HepG2 (cell line): ENCODE results near the gene RAPGEF2. TPM values are rescaled to one million over a fixed set of nuclear protein-coding genes. Genes with fewer than 3 reads are reported as not detected.
A peak's percentile ranks its signal among the peaks of the same experiment; 100 is the strongest.

ENCODE experiments used
- BRCA1 ChIP-seq: sonication (generic); formaldehyde crosslinking; IDR thresholded peaks from 2 replicates; pipeline ENCODE4 v1.4.0; 2020; ENCODE audit warnings: missing genetic modification reagents
- NCOA1 ChIP-seq: sonication (generic); formaldehyde crosslinking; IDR thresholded peaks from 2 replicates; pipeline ENCODE4 v1.9.0; 2021; ENCODE audit warnings: missing genetic modification reagents
- NRL ChIP-seq: sonication (generic); formaldehyde crosslinking; IDR thresholded peaks from 2 replicates; pipeline ENCODE4 v1.5.0; 2020; ENCODE audit warnings: missing genetic modification reagents, mild to moderate bottlenecking, moderate library complexity, borderline replicate concordance
- PRMT3 ChIP-seq: sonication (generic); formaldehyde crosslinking; IDR thresholded peaks from 2 replicates; pipeline ENCODE4 v1.8.1; 2022; ENCODE audit warnings: low read depth, mild to moderate bottlenecking, moderate library complexity, missing genetic modification reagents, borderline replicate concordance
- RARA ChIP-seq: IDR thresholded peaks from 2 replicates; pipeline ENCODE4 v1.6.1; 2016; ENCODE audit warnings: missing genetic modification reagents, missing compliant biosample characterization
- RCOR2 ChIP-seq: IDR thresholded peaks from 2 replicates; pipeline ENCODE4 v1.6.1; 2016; ENCODE audit warnings: missing biosample characterization, missing genetic modification reagents
- SMAD3 ChIP-seq: sonication (generic); formaldehyde crosslinking; IDR thresholded peaks from 2 replicates; pipeline ENCODE4 v1.4.0; 2020; ENCODE audit warnings: missing genetic modification reagents
- SP2 ChIP-seq: sonication (generic); formaldehyde crosslinking; IDR thresholded peaks from 2 replicates; pipeline ENCODE4 v1.5.1; 2020; ENCODE audit warnings: mild to moderate bottlenecking, missing genetic modification reagents
- THAP8 ChIP-seq: sonication (generic); formaldehyde crosslinking; IDR thresholded peaks from 2 replicates; pipeline ENCODE4 v1.5.1; 2020; ENCODE audit warnings: missing genetic modification reagents, mild to moderate bottlenecking, borderline replicate concordance
- ZFY ChIP-seq: sonication (generic); formaldehyde crosslinking; IDR thresholded peaks from 2 replicates; pipeline ENCODE4 v1.4.0; 2020; ENCODE audit warnings: missing genetic modification reagents
- ZNF263 ChIP-seq: sonication (generic); formaldehyde crosslinking; IDR thresholded peaks from 2 replicates; pipeline ENCODE4 v1.4.0; 2020; ENCODE audit warnings: missing genetic modification reagents
- ZNF577 ChIP-seq: sonication (generic); formaldehyde crosslinking; IDR thresholded peaks from 2 replicates; pipeline ENCODE4 v1.4.0; 2020; ENCODE audit warnings: mild to moderate bottlenecking, low read depth, missing genetic modification reagents, borderline replicate concordance
- ZNF678 ChIP-seq: sonication (generic); formaldehyde crosslinking; IDR thresholded peaks from 2 replicates; pipeline ENCODE4 v1.4.0; 2020; ENCODE audit warnings: mild to moderate bottlenecking, missing genetic modification reagents
- ZNF737 ChIP-seq: sonication (generic); formaldehyde crosslinking; IDR thresholded peaks from 2 replicates; pipeline ENCODE4 v1.5.0; 2020; ENCODE audit warnings: missing genetic modification reagents, mild to moderate bottlenecking, borderline replicate concordance
- ZNF770 ChIP-seq: sonication (generic); formaldehyde crosslinking; IDR thresholded peaks from 2 replicates; pipeline ENCODE4 v1.5.0; 2020; ENCODE audit warnings: mild to moderate bottlenecking, missing genetic modification reagents
- polyA plus RNA-seq, 8 experiments: library from polyadenylated mRNA; depleted of rRNA in 3 of 8; stranded (reverse) in 7 of 8; unstranded in 1 of 8; fragments of >200 nt; fragmentation: Illumina TruSeq in 4 of 8; extraction: Trizol in 4 of 8; gene quantifications; 2 replicates each; pipeline versions ENCODE4 v1.2.1 to v1.2.3, GENCODE V29; 2011 to 2016; ENCODE audit warnings: low read depth in 4 of 8, missing spikeins in 1 of 8, mixed read lengths in 1 of 8; ENCODE audit not compliant: insufficient read depth in 1 of 8
- total RNA-seq, 5 experiments: library from RNA; depleted of rRNA; stranded (reverse); fragments of >200 nt; fragmentation: Illumina TruSeq; extraction: Trizol; gene quantifications; 2 replicates each; pipeline ENCODE4 v1.2.3, GENCODE V29; 2016; ENCODE audit warnings: low read depth in 1 of 5
- TF ChIP-seq, protein P1 (sequence below): sonication (generic); formaldehyde crosslinking; IDR thresholded peaks from 2 replicates; pipeline ENCODE4 v1.8.1; 2023; ENCODE audit warnings: mild to moderate bottlenecking, missing genetic modification reagents
- TF ChIP-seq, protein P2 (sequence below): sonication (generic); formaldehyde crosslinking; IDR thresholded peaks from 2 replicates; pipeline ENCODE4 v1.4.0; 2020; ENCODE audit warnings: missing genetic modification reagents, low read depth, mild to moderate bottlenecking, borderline replicate concordance
- TF ChIP-seq, protein P3 (sequence below): sonication (generic); formaldehyde crosslinking; IDR thresholded peaks from 2 replicates; pipeline ENCODE4 v1.8.1; 2023; ENCODE audit warnings: mild to moderate bottlenecking, inconsistent platforms, moderate library complexity, missing genetic modification reagents, borderline replicate concordance
- TF ChIP-seq, protein P4 (sequence below): sonication (generic); formaldehyde crosslinking; IDR thresholded peaks from 2 replicates; pipeline ENCODE4 v1.4.0; 2020; ENCODE audit warnings: mild to moderate bottlenecking, missing genetic modification reagents, borderline replicate concordance

Gene RAPGEF2
- total and polyA plus RNA-seq, 2 of the 13 experiments (the other 11 are each of a cell fraction or from before 2014, with no cell fraction given) = 19.2 to 23.0 TPM

DNA sequence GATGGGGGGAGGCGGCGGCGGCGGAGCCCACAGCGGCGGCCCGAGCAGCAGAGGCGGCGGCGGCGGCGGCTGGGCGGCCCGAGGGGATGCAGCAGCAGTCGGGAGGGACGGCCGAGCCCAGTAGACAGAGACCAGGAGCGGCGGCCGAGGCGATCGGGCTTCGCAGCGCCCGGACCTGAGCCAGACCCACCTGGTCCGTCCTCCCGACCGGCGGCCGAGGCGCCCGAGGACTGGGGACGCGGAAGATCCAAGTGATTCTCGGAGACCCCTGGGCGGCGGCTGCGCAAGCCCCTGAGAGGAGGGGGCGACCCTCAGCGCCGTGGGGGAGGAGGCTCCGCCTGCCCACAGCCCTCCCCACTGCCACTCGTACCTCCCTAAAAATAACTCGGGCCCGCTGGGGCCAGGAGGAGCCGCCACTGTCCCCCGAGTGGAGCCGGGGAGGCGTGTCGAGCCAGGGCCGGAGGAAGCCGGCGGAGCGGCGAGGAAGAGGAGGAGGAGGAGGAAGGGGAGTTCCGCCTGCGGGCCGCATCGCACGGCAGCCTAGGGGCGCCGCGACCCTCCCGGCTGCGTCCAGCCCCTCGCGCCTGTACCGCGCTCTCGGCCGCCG is 608 bp downstream of the RAPGEF2 start (continued):
- TF ChIP-seq, protein P1, sequence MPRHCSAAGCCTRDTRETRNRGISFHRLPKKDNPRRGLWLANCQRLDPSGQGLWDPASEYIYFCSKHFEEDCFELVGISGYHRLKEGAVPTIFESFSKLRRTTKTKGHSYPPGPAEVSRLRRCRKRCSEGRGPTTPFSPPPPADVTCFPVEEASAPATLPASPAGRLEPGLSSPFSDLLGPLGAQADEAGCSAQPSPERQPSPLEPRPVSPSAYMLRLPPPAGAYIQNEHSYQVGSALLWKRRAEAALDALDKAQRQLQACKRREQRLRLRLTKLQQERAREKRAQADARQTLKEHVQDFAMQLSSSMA (CRISPR knock-in tag) = no peak
- TF ChIP-seq ZNF263 (CRISPR knock-in tag) (peak; percentile 75), RCOR2 (CRISPR knock-in tag) (no peak), BRCA1 (CRISPR knock-in tag) (no peak), NCOA1 (CRISPR knock-in tag) (peak; percentile 74; the same call in 1 of the 2 replicates), NRL (CRISPR knock-in tag) (0 out of 2 replicates have a peak, but pooled peaks have one; percentile 32), SMAD3 (no peak), ZNF770 (CRISPR knock-in tag) (no peak), PRMT3 (CRISPR knock-in tag) (no peak), ZFY (CRISPR knock-in tag) (0 out of 2 replicates have a peak, but pooled peaks have one; percentile 17), THAP8 (CRISPR knock-in tag) (0 out of 2 replicates have a peak, but pooled peaks have one; percentile 15), ZNF678 (CRISPR knock-in tag) (0 out of 2 replicates have a peak, but pooled peaks have one; percentile 0), RARA (no peak), ZNF577 (no peak), ZNF737 (CRISPR knock-in tag) (no peak), SP2 (CRISPR knock-in tag) (no peak)
- TF ChIP-seq, protein P2, sequence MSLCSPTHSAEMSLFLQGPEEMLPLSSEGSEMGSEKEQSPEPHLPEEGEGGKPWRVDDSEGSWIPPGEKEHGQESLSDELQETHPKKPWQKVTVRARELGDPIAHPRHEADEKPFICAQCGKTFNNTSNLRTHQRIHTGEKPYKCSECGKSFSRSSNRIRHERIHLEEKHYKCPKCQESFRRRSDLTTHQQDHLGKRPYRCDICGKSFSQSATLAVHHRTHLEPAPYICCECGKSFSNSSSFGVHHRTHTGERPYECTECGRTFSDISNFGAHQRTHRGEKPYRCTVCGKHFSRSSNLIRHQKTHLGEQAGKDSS (CRISPR knock-in tag) = no peak
- TF ChIP-seq, protein P3, sequence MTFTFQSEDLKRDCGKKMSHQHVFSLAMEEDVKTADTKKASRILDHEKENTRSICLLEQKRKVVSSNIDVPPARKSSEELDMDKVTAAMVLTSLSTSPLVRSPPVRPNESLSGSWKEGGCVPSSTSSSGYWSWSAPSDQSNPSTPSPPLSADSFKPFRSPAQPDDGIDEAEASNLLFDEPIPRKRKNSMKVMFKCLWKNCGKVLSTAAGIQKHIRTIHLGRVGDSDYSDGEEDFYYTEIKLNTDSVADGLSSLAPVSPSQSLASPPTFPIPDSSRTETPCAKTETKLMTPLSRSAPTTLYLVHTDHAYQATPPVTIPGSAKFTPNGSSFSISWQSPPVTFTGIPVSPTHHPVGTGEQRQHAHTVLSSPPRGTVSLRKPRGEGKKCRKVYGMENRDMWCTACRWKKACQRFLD = 0 out of 2 replicates have a peak, but pooled peaks have one; percentile 20
- TF ChIP-seq, protein P4, sequence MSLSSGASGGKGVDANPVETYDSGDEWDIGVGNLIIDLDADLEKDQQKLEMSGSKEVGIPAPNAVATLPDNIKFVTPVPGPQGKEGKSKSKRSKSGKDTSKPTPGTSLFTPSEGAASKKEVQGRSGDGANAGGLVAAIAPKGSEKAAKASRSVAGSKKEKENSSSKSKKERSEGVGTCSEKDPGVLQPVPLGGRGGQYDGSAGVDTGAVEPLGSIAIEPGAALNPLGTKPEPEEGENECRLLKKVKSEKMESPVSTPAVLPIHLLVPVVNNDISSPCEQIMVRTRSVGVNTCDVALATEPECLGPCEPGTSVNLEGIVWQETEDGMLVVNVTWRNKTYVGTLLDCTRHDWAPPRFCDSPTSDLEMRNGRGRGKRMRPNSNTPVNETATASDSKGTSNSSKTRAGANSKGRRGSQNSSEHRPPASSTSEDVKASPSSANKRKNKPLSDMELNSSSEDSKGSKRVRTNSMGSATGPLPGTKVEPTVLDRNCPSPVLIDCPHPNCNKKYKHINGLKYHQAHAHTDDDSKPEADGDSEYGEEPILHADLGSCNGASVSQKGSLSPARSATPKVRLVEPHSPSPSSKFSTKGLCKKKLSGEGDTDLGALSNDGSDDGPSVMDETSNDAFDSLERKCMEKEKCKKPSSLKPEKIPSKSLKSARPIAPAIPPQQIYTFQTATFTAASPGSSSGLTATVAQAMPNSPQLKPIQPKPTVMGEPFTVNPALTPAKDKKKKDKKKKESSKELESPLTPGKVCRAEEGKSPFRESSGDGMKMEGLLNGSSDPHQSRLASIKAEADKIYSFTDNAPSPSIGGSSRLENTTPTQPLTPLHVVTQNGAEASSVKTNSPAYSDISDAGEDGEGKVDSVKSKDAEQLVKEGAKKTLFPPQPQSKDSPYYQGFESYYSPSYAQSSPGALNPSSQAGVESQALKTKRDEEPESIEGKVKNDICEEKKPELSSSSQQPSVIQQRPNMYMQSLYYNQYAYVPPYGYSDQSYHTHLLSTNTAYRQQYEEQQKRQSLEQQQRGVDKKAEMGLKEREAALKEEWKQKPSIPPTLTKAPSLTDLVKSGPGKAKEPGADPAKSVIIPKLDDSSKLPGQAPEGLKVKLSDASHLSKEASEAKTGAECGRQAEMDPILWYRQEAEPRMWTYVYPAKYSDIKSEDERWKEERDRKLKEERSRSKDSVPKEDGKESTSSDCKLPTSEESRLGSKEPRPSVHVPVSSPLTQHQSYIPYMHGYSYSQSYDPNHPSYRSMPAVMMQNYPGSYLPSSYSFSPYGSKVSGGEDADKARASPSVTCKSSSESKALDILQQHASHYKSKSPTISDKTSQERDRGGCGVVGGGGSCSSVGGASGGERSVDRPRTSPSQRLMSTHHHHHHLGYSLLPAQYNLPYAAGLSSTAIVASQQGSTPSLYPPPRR (CRISPR knock-in tag) = no peak
